ENCODE results near the gene LSM3. TPM values are rescaled to one million over a fixed set of nuclear protein-coding genes. Genes with fewer than 3 reads are reported as not detected.
"Not testable (repeated sequence)": the region's sequence is repeated elsewhere in the genome, so short reads cannot be mapped to it uniquely, and the experiment has no call there.

The LSM3 gene
- total RNA-seq, 1 donor from 2014 or later, result 8.8 TPM

DNA sequence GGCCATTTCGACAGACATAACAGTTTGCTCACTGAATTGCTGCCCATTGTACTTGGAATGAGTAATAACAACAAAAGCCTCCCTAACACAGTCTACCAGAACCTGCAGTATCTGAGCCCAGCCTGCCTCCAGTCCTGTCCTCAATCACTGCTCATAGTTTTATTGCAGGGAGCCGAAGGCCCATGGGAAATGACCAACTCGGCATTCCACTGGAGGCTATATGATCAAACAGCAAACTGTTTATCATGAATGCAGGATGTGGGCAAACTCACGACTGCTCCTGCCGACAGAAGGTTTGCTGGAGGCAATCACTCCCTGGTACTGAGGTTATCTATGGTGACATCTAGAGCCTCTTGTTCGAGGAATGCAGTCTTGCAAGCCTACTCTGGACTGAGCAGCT lies 46.3 kb downstream of the LSM3 start:
- peaks cover 6% of the 10 kb centered on the region for H3K9me3 ChIP-seq
- H3K4me1 ChIP-seq, result peaks cover 7% of the 10 kb centered on the region
- H3K27me3 ChIP-seq, result no peaks in the 10 kb centered on the region
- ATAC-seq, result no peak
- no peak overlapping the region for H3K27ac ChIP-seq
- intact Hi-C loops (cut with DNase I), result no loop called here
- H3K36me3 ChIP-seq, result no peaks in the 10 kb centered on the region
- TF ChIP-seq, protein P1, sequence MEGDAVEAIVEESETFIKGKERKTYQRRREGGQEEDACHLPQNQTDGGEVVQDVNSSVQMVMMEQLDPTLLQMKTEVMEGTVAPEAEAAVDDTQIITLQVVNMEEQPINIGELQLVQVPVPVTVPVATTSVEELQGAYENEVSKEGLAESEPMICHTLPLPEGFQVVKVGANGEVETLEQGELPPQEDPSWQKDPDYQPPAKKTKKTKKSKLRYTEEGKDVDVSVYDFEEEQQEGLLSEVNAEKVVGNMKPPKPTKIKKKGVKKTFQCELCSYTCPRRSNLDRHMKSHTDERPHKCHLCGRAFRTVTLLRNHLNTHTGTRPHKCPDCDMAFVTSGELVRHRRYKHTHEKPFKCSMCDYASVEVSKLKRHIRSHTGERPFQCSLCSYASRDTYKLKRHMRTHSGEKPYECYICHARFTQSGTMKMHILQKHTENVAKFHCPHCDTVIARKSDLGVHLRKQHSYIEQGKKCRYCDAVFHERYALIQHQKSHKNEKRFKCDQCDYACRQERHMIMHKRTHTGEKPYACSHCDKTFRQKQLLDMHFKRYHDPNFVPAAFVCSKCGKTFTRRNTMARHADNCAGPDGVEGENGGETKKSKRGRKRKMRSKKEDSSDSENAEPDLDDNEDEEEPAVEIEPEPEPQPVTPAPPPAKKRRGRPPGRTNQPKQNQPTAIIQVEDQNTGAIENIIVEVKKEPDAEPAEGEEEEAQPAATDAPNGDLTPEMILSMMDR (IDR thresholded peaks at IDR 0.05), result no peak
- H3K4me3 ChIP-seq, result no peak overlapping the region
- DNase-seq, result no peak

DNA sequence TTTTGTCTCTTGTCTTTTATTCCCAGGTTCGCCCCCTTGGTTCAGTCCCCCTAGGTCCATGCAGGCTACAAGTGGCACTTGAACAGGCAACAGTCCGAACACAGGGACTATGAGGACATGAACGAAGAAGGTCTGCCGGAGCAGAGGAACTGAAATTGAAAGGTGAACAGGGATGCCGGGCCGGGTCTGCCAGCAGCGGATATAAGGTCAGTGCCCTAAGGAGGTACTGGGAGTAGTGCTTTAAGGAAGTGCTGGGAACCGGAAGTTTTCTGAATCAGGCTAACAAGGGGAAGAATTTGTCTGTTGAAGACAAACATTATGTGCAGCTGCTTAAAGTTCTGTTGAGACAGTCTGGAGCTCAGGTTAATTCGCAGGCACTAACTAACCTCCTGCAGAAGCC lies 46.8 kb downstream of the LSM3 start:
- intact Hi-C loops (cut with DNase I), result no loop called here
- peaks cover 7% of the 10 kb centered on the region for H3K4me1 ChIP-seq
- TF ChIP-seq, protein P1 (IDR thresholded peaks at IDR 0.05), result no peak
- DNase-seq, result no peak
- no peaks in the 10 kb centered on the region for H3K36me3 ChIP-seq
- no peaks in the 10 kb centered on the region for H3K27me3 ChIP-seq
- H3K9me3 ChIP-seq, result peaks cover 6% of the 10 kb centered on the region
- H3K27ac ChIP-seq, result no peak overlapping the region
- no peak overlapping the region for H3K4me3 ChIP-seq
- peak; percentile 71 for ATAC-seq

DNA sequence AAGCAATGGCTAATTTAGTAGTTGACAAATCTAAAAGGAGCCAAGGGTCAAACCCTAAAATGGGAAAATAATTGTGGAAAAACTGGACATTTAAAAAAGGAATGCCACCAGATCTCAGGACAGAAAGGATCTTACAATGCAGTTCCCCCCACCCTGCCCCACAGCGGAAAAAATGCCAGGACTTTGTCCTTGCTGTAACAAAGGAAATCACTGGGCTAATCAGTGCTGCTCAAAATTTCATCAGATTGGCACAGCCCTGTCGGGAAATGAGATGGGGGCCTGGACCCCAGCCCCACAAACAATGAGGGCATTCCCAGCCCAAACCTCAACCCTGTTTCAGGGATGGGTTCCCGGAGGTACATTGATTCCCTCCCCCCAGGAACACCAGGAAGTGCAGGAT lies 47.7 kb downstream of the LSM3 start:
- H3K36me3 ChIP-seq; H3K27me3 ChIP-seq; DNase-seq; H3K27ac ChIP-seq; H3K9me3 ChIP-seq; H3K4me3 ChIP-seq; H3K4me1 ChIP-seq; ATAC-seq; intact Hi-C loops (cut with DNase I): not testable (repeated sequence)

DNA sequence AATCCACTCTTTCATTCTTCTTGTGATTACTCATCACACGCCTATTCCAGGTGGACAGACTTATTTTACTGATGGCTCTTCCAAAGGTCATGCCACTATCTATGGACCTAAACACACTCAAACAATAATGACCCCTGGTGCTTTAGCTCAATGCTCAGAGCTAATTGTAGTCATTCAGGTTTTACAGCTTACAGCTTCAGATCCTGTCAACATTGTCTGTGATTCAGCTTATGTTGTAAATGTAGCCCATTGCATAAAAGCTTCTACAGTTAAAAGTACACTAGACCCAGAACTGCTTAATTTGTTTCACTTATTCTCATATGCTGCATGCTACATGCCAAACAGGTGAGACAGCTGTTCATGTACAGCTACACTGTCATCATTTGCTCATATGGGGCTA lies 49.2 kb downstream of the LSM3 start:
- H3K4me1 ChIP-seq, result peaks cover 15% of the 10 kb centered on the region
- DNase-seq (no peak), ATAC-seq (no peak)

DNA sequence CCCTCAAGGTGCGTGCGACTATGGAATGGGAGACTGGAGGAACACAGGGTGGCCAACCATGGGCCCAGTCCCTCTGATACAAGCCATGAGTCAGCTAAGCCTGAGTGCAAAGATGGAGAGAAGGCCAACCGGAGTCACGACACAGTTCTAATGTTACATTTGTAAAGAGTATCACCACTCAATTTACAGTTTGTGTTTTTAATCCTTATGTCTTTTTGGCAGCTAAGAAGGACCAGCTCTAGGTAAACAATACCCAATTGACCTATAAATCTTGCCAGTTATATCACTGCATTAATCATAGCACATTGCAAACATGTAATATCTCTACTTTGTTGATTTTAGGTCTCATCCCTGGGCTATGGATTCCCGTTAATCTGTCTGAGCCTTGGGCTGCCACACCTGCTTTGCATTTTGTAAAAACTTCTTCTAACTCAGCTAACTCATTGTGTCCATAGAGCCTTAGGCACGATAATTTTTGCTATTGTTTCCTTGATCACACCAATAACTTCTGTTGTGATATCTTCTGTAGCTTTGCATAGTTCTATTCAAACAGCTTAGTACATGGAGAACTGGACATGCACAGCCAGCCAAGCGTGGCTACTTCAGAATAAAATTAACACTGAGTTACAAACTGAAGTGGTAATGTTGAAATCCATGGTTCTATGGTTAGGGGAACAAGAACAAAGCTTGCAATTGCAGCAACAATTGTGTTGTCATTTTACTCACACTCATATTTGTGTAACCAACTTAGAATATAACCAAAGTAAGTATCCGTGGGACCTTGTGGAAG lies 50.3 kb downstream of the LSM3 start:
- H3K36me3 ChIP-seq, result no peaks in the 10 kb centered on the region
- H3K27ac ChIP-seq, result no peak overlapping the region
- H3K27me3 ChIP-seq, result no peaks in the 10 kb centered on the region
- no peak overlapping the region for H3K4me3 ChIP-seq
- intact Hi-C loops (cut with DNase I), result no loop called here
- DNase-seq, result no peak
- H3K4me1 ChIP-seq, result peaks cover 15% of the 10 kb centered on the region
- H3K9me3 ChIP-seq, result peaks cover 3% of the 10 kb centered on the region
- no peak for ATAC-seq
- TF ChIP-seq, protein P1 (IDR thresholded peaks at IDR 0.05), result no peak

More for the DNA sequence above, 49.2 kb downstream of the LSM3 start:
- Histone ChIP-seq H3K36me3 (no peaks in the 10 kb centered on the region), H3K4me3 (no peak overlapping the region), H3K9me3 (no peaks in the 10 kb centered on the region), H3K27ac (no peak overlapping the region), H3K27me3 (no peaks in the 10 kb centered on the region)
- TF ChIP-seq, protein P1 (IDR thresholded peaks at IDR 0.05), result no peak
- intact Hi-C loops (cut with DNase I), result no loop called here

DNA sequence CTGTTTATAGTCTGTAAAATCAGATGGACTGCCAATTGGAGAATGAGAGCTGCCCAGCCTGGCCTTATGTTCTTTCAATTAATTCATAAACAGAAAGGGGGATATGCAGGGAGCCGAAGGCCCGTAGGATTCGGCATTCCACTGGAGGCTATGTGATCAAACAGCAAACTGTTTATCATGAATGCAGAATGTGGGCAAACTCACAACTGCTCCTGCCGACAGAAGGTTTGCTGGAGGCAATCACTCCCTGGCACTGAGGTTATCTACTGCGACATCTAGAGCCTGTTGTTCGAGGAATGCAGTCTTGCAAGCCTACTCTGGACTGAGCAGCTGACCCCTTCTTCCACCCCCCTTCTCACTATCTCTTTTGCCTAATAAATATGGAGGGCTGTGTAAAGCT lies 51.1 kb downstream of the LSM3 start:
- peaks cover 16% of the 10 kb centered on the region for H3K4me1 ChIP-seq
- H3K27me3 ChIP-seq; H3K4me3 ChIP-seq; H3K9me3 ChIP-seq; DNase-seq; H3K36me3 ChIP-seq; ATAC-seq; H3K27ac ChIP-seq; intact Hi-C loops (cut with DNase I): not testable (repeated sequence)

Measured in upper lobe of right lung (tissue), 1 donor.